ENCODE measurements around the gene SIAH3.

SIAH3 gene

DNA sequence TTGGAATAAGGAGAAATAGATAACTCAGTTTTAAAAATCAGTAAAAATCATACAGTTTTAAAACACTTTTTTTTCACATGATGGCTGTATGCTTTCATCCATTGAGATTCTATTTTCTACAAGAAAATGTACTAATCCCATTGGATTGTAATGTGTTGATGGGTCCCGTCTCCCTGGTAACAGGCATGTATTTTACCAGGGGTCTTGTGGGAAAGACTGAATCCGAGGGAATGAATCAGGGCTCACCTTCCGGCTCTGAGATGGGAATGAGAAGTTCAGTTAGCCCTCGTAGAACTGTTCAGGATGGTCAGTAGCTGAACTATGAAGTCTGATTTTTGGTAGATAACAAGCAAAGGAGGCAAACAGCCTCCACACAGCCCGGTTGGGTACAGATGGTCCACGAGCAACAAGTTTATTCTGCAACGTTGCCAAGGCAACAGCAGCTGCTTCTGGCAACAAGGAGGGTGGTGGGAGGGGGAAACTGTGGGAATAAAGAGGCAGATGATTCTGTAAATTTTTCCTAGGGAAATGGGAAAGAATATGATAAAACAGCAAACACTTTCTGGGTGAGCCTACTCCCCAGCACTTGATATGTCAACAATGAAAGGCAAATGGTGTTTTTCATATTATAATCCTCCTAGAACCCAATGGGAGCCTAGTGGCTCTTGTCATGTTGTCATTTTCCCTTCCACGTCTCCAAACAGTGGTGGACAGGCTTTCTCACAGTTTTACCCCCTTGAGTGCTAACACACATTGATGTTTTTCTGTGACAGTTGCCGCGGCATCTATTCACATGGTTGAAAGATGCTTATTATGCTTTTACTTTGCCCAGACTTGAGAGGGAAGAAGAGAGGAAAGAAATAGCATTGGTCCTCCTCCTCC lies 12.4 kb upstream of the SIAH3 start:
- no peak for DNase-seq

DNA sequence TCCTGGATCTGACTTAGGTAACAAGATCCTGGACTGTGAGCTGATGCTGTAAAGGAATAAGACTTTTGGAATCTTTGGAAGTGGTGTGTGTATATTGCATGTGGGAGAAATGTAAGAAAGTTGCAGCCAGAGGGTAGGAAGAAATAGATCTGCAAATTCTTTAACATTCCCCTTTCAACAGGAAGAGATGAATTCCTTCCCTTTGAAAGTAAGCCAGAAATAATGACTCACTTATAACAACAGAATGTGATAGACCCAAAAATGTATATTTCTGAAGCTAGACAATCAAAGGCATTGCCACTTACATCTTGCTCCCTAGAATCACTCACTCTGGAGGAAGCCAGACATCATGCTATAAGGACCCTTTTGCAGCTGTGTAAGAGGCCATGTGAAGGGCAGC lies 9.8 kb upstream of the SIAH3 start:
- no peak for DNase-seq

DNA sequence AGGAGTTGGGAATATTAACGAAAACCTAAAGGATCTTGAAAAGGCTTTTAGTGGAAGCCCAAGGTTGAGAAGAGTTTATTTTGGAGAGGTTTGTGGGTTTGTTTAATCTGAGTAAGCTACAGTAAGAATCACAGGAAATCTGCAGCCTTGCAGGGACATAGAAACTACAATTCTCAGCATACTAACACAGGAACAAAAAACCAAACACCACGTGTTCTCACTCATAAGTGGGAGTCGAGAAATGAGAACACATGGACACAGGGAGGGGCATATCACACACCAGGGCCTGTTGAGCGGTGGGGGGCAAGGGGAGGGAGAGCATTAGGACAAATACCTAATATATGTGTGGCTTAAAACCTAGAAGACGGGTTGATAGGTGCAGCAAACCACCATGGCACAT lies 8.7 kb upstream of the SIAH3 start:
- DNase-seq: no peak

DNA sequence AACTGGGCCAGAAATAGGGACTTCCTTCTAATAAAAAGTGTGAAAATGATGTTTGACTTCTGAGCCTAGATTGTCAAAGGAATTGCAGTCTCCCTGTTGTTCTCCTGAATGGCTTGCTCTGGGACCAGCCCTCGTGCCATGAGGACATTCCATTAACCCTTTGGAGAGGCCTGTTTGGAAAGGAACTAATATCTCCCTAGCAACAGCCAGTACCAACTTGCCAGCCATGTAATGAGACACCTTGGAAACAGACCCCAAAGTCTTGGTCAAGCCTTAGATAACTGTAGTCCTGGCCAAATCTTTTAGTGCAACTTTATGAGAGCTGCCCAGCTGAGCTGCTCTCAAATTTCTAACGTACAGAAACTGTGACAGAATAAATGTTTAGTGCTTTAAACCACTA lies 8.2 kb upstream of the SIAH3 start:
- no peak for DNase-seq

DNA sequence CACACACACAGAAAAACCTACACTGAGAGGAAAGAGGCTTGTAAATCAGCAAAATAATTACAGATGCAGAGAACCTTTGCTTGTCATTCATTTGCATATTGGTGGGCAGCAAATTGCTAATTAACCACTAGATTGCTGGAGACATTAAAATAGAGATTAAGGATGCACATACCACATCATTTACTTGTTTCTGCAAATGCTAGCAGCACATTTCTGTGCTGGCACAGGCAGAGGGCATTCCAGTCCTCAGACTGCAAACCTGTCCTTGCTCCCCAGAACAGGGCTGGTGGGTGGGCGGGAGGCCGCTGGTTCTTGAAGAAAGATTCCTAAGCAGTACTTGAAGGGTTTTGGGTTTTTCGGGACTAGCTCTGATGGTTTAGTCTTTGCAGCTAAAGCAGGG lies 941 bp upstream of the SIAH3 start:
- no peak for DNase-seq

DNA sequence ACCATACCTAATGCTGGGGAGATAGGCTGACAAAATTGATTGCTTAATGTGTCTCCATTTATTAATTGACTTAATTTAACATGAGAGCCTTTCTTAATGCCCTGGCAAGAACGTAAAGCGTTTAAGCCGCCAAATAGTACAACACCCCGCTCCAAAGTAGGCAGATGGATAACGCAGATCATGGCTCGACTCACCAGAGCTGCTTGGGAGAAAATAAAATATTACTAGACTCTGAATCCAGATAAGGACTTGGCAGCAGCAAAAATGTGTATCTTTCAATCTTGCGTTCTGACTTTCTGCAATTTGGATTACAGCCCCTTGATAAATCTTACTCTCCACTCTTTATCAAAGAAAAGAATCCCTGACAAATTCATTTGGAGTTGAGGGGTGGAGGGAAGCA lies 403 bp upstream of the SIAH3 start:
- no peak for DNase-seq

DNA sequence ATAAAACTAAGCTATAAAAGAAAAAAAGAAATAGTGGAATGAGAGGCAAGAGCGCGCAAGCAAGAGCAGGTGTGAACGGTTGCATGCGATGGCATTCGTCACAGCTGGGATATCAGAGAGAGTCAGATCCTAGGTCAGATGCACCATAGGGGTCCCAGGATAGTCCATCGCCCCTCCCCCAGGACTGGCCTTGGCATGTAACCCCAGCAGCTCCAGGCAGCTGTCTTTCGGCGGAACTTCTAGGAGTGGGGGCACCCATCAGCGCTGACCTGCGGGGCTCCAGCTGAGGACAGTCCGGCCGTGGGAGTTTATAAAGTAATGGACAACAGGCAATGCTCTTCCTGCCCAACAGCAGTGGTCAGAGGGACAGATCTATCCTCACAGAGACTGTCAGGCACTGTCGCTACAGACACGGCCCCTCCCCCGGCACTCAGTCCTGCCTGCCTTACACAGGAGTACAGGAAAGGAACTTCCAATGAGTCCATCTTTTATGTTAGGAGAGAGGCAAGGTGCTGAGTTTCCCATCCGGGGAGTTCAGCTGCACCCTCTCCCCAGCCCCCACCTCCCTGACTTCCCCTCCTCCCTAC lies 1.4 kb downstream of the SIAH3 start:
- peak; percentile 21 for DNase-seq

DNA sequence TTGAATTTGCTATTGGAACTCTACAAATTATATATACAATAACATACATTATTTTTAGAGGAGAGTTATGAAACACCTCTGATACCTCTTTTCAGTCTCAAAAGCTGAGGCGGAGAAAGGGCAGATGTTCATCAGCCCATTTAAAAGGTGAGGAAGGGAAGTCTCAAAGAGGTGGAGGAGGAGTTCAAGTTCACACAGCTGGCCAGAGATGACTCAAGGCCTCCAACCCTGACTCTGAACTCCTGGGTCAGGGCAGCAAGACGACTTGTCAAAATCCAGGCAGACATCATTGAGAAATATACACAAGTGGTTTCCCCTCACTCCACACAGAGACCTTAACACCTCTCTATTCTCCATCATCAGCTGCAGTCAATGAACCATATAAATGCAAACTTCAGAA lies 2.1 kb downstream of the SIAH3 start:
- DNase-seq: no peak

DNA sequence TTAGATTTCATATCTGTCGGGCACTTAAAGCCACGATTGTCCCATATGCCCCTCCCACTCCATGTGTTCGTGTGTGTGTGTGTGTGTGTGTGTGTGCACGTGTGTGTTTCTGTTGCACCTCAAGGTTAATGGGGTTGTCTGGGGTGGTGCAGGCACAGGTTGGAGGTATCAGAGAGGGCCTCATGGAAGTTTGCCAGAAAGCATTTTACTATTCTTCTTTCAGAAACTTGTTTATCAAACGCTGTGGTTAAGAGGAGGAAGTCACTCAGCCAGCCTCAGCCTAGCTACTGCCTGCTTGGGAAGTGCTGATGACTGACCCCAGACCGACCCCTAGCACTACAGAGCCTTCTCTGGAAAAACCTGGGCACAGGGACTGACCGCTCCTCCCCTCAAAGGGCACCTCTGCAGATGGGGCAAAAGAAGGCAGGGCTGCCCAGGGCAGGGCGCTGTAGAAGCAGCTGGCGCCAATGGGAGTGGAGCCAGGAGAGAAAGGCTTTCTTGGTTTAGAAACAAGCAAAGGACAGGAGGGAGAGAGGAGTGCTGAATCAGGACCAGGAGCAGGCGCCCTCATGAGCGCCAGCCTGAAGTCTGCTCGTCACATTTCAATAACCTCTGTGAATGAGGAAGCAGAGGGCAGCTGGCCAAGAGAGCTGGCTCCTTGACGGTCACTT lies 3.9 kb downstream of the SIAH3 start:
- peak; percentile 48 for DNase-seq

DNA sequence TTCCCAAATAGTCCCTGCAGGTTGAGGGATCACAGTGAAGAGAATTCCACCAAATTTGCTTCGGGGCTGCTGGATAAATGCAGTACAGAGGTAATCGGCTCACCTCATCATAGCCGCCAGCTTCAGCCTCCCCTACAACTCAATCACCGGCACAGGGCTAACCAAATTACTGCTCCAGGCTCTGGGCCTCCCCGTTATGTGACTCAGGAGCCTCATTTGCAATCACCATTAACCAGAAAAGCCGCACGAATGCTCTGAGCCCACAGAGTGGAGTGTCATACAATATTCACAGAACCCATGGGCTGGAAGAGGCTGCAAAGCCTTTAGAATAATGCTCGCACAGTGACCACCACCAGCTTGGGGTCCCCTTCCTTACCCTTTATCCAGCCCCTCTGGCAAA lies 4.9 kb downstream of the SIAH3 start:
- DNase-seq: no peak

DNA sequence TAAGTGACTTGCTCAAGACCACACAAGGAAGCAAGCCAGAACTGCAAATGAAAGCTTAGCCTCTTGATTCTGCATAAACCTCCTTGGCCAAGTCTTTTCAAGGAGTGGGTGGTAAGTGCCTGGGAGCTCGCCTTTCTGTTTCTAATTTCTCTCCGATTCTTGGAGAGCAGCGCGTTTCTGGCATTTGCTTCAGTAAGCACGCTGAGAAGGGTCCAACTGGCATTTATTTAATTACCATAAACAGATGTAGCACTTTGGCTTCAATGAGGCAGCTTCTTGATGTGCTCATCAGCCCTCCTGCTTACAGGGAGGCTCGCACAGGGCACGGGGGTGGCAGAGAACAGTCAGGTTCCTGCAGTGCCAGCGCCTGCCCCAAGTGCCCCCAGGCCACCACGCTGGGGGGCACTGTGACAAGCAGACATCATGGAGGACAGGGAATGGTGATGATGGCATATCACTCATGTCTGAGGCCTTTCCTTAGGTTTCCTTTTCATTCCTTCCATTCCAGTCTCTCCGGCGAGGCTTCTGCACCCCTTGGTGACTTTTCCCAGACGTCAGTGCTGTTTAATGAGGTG lies 13.3 kb downstream of the SIAH3 start:
- no peak for DNase-seq

DNA sequence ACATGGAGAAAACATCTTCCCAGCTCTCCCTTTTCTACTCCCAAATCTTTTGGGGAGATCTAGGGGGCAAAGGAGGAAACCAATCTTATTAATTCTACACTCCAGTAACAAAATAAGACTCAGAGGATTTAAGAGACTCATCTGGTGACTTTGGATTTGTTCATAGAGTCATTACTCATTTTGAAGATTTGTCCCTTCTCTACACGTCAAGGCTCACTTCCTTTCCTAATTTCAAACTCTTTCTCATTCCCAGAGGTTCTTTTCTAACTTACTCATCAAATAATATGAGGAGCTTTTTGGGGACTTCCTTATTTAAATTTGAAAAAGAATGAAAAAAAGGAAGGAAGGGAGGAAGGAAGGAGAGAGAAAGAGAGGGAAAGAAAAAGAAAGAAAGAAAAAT lies 14.4 kb downstream of the SIAH3 start:
- DNase-seq: no peak

DNA sequence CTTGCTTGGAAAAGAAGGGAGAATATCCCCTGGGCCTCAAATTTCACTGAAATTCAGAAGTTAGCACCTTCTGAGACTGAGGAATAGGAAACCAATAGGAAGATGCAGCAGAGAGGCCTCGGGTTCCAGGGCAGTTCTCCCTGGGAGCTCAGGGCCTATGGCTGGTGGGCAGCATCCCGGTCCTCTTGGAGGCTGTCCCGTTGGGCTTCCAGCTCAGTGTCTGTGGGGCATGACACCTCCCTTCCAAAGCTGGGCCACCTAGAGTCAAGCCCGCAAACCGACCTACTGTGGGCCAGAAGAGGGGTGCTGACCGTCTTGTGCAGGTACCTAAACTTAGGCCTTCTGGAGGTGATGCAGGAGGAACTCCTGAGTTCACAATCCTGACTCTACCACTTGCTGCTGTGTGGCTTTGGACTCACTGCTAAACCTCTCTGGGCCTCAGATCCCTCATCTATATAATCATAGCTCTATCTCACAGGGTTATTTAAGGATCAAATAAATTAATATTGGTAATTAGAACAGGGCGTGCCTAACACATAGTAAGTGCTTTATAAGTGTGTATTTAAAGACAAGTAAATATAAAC lies 17.1 kb downstream of the SIAH3 start:
- no peak for DNase-seq

DNA sequence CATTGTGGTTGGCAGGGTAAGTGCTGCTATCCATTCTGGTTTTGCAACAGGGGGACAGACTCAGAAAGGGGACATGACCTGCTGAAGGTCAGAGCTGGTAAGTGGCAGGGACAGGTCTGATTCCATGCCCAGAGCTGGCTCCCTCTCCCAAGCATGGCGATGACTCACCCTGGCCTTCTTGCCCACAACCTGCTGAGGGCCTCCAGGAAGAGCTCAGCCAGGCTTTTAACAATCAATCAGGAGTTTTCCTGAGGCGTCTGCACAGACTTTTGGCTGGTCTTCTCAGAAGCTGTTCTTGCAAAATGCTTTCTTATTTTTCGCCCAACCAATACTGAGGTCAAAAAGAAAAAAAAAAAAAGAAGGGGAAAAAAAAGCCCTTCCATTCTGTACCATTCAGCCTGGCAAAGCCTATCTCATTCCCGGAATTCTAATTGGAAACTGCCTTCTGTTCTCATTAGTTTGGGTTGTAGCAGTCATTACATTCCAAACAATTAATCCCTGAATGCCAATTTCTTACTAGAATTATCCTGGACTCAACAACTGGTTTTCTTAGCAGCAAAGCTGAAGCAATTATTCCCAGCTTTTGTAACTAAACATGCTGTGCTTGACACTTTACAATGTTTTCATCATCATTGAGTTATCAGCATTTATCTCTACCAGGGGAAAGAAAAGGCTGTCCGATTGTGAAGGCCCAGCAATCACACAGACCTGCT lies 17.7 kb downstream of the SIAH3 start:
- no peak for DNase-seq

DNA sequence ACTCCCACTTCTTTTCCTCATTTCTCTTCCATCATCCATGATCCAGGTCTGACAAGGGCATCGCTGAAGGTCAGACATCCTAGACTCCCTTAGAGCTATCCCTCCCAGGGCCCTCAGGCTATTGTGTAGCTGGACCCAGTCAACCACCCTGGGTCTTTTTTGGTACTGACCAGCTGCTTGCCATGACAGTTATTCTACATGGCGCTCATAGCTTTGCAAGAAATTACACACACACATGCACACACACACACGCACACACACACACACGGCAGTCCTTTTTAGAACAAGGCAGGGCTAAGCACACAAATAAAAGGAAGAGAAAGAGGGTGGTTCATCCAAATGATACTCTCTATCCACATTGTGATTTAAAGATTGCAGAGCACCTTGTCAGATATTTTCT lies 18.3 kb downstream of the SIAH3 start:
- no peak for DNase-seq

DNA sequence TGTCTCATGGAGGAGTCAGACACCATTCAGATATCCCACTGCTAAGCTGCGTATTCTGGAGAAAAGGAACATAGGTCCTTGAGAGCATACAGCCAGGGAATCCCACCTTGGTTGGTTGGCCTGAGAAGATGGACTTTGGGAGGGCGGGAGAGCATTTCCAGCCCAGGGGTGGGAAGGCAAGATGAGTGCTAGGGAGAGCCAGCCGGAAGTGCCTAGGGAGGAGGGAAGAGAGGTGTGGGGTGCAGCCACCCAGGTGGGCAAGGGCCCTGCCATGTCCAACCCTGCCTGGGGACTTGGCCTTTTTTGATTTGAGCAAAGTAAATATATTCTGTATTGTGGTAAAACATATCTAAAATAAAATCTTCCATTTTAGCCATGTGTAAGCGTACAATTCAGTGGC lies 19.7 kb downstream of the SIAH3 start:
- DNase-seq: no peak

DNA sequence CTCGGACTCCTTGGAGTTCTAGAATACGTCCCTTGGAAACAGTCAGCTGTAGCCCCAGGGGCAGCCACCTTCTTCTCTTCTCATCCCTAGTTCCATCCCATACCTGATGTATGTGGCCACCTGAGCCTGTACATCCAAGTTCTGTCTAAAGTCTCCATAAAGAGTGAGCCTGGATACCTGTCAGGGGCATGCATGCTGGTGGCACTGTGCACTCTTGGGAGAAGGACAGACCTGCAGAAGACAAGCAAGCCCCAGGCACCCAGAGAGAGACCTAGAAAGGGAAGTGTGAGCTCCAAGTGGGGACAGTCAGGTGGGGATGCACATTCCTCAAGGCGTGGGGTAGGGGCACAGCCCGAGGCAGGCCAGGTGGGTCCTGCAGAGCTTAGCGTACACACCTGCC lies 21.4 kb downstream of the SIAH3 start:
- DNase-seq: no peak

DNA sequence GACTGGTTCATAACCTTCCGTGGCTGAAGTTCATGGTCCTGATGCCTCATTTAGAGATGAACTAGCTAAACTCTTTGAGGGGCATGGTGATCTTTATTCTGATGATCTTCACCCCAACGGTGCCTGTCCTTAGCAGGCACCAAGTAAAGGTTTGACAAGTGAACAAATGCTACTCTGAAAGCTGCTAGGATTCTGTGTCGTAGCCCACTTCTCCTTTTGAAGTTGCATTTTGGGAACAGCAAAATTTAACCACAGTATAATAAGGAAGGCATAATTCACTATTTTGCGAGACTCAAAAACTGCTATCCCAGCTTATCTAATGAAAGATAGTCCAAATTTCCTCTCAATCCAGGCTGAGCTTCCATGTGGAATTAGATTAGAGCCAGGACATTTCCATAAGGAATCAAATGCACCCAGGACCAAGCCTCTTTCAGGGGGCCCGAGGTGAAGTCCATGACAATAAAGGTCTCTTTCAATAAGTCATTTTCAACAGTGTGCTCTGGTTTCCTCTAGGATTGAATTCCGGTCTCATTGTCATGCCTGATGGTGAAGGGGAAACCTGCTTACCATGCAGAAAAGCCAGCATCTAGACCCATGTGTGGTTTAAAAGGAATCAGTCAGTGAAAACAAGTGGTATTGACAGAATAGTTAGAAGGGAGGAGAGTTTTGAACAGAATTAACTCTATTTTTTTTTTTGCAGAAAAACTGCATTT lies 23.1 kb downstream of the SIAH3 start:
- no peak for DNase-seq

DNA sequence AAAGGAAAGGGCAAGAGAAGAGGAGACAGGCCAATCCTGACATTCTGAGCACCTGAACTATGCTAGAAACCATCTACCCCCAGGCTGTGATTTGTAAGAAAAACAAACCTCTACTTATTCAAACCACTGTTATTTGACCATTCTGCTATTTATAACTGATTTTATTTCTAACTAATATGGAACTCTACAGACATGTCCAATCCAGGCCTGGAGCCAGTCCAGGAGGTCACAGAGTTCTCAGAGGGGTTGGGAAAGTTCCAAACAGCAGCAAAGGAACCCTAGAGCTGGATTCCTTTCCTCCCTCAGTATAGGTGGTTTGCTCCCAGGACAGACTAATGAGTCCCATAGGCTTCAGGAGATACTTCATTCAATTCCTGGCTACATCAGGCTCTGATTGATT lies 24.2 kb downstream of the SIAH3 start:
- DNase-seq: no peak

DNA sequence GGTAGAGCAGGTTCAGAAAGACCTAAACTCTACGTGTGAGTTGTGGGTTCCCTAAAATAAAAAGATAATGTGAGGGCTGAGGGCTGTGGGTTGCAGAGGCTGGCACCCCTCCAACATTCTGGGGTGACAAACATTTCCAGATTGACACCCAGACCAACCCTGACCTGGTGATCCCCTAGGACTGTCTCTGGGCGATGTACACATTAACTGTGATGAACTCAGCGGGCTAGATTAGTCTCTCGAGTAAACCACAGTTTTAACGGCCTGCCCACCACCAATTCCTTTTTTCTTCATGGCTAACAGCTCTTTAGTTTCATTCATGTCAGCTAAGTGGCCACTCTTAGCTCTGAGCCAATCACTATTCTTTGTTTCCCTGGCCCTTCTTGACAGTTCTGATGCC lies 24.8 kb downstream of the SIAH3 start:
- no peak for DNase-seq

DNA sequence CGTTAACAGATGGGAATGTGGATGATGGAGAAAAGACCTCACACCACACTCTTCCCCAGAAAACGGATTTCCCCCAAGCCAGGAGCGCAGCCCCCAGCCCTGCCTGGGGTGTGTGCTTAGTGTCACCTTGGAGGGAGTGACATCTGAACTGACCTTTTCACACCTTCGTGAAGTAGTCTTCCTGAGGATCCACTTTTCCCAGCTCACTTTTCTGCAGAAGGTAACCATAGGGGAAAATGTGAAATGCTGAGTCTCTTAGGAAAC lies 26.2 kb downstream of the SIAH3 start:
- DNase-seq: no peak

DNA sequence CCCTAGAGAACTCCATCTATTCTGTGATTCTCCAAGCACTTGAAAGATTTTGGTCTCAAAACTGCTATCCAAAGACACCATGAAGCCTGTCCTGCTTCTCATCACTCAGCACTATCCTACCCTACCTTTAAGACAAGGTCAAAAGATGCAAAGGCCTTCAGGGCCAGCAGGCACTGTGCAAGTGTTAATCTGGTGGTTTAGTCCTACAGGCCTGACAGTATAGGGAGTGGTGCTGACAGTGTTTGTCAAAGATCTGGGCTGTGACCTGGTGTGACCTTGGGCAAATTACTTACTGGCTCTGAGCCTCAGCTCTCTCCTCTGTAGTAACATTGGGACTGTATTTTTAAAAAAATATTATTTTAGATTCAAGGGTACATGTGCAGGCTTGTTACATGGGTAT lies 28.0 kb downstream of the SIAH3 start:
- DNase-seq: no peak

Data from right kidney (tissue), 1 donor.